ENCODE measurements around the gene ZDBF2.

- TF ChIP-seq, protein P1, sequence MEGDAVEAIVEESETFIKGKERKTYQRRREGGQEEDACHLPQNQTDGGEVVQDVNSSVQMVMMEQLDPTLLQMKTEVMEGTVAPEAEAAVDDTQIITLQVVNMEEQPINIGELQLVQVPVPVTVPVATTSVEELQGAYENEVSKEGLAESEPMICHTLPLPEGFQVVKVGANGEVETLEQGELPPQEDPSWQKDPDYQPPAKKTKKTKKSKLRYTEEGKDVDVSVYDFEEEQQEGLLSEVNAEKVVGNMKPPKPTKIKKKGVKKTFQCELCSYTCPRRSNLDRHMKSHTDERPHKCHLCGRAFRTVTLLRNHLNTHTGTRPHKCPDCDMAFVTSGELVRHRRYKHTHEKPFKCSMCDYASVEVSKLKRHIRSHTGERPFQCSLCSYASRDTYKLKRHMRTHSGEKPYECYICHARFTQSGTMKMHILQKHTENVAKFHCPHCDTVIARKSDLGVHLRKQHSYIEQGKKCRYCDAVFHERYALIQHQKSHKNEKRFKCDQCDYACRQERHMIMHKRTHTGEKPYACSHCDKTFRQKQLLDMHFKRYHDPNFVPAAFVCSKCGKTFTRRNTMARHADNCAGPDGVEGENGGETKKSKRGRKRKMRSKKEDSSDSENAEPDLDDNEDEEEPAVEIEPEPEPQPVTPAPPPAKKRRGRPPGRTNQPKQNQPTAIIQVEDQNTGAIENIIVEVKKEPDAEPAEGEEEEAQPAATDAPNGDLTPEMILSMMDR (IDR thresholded peaks at IDR 0.05) = no peak
- TF ChIP-seq POLR2A (IDR thresholded peaks at IDR 0.05; ENCODE audit: low read depth) = no peak
Measured at GRCh38 chr2:206263959-206264603, 10.4 kb upstream of the ZDBF2 start.

Measured in esophagus muscularis mucosa (tissue), 3 donors.